Measurements from ENCODE around the gene CYSRT1. TPM values are rescaled to one million over a fixed set of nuclear protein-coding genes. Genes with fewer than 3 reads are reported as not detected.

The CYSRT1 gene
- total and polyA plus RNA-seq, 3 donors from 2014 or later, result 3.0 to 5.6 (median 3.7) TPM

- WGBS, 2 donors, result 91 to 96% methylated on average over 9 to 22 of the region's 22 CpGs
- Histone ChIP-seq H3K27ac (no peak overlapping the region), H3K9me3 (no peaks in the 10 kb centered on the region), H3K4me3 (no peak overlapping the region), H3K36me3 (ENCODE audit: low read depth, missing control alignments) (no peaks in the 10 kb centered on the region), H3K27me3 (no peaks in the 10 kb centered on the region), H3K4me1 (peaks cover 4% of the 10 kb centered on the region)
- intact Hi-C loops (cut with DNase I; ENCODE audit: low total_unique reads), result no loop called here
- TF ChIP-seq CTCF (IDR thresholded peaks at IDR 0.05), result no peak
- no peak for DNase-seq
These were observed 39.1 kb downstream of the CYSRT1 start for GRCh38 chr9:137264067-137264466.

- H3K27me3 ChIP-seq, result no peaks in the 10 kb centered on the region
- H3K27ac ChIP-seq, result no peak overlapping the region
- no peaks in the 10 kb centered on the region for H3K9me3 ChIP-seq
- no peak overlapping the region for H3K4me3 ChIP-seq
- no peak for TF ChIP-seq CTCF (IDR thresholded peaks at IDR 0.05)
- TF ChIP-seq POLR2A (IDR thresholded peaks at IDR 0.05), result no peak
- intact Hi-C loops (cut with DNase I; ENCODE audit: low total_unique reads), result no loop called here
- 83 to 92% methylated on average over 10 to 29 of the region's 29 CpGs for WGBS, 2 donors
- no peak for DNase-seq
- H3K4me1 ChIP-seq, result peaks cover 10% of the 10 kb centered on the region
- H3K36me3 ChIP-seq (ENCODE audit: low read depth, missing control alignments), result no peaks in the 10 kb centered on the region
These were observed 40.7 kb downstream of the CYSRT1 start for GRCh38 chr9:137265496-137266161.

- TF ChIP-seq CTCF (IDR thresholded peaks at IDR 0.05), result no peak
- TF ChIP-seq POLR2A (IDR thresholded peaks at IDR 0.05), result no peak
- Histone ChIP-seq H3K9me3 (no peaks in the 10 kb centered on the region), H3K27me3 (no peaks in the 10 kb centered on the region), H3K4me1 (peaks cover 10% of the 10 kb centered on the region), H3K27ac (no peak overlapping the region), H3K4me3 (no peak overlapping the region), H3K36me3 (ENCODE audit: low read depth, missing control alignments) (no peaks in the 10 kb centered on the region)
- intact Hi-C loops (cut with DNase I; ENCODE audit: low total_unique reads), result no loop called here
- WGBS, 2 donors, result 87 to 90% methylated on average over 7 to 15 of the region's 15 CpGs
- no peak for DNase-seq
These were observed 41.2 kb downstream of the CYSRT1 start for GRCh38 chr9:137266162-137266527.

GRCh38 chr9:137266585-137267453, 41.8 kb downstream of the CYSRT1 start:
- WGBS, 2 donors, result 89 to 92% methylated on average over 25 to 34 of the region's 34 CpGs
- no peaks in the 10 kb centered on the region for H3K36me3 ChIP-seq (ENCODE audit: low read depth, missing control alignments)
- H3K27me3 ChIP-seq, result no peaks in the 10 kb centered on the region
- intact Hi-C loops (cut with DNase I; ENCODE audit: low total_unique reads), result no loop called here
- no peaks in the 10 kb centered on the region for H3K9me3 ChIP-seq
- no peak overlapping the region for H3K27ac ChIP-seq
- peaks cover 10% of the 10 kb centered on the region for H3K4me1 ChIP-seq
- no peak overlapping the region for H3K4me3 ChIP-seq
- no peak for DNase-seq
- no peak for TF ChIP-seq POLR2A (IDR thresholded peaks at IDR 0.05)
- no peak for TF ChIP-seq CTCF (IDR thresholded peaks at IDR 0.05)

Measured in testis (tissue), 3 donors.